ENCODE results near the gene GPR75. TPM values are rescaled to one million over a fixed set of nuclear protein-coding genes. Genes with fewer than 3 reads are reported as not detected.

Gene GPR75
- total RNA-seq, 1 donor from 2014 or later: 5.1 TPM

DNA sequence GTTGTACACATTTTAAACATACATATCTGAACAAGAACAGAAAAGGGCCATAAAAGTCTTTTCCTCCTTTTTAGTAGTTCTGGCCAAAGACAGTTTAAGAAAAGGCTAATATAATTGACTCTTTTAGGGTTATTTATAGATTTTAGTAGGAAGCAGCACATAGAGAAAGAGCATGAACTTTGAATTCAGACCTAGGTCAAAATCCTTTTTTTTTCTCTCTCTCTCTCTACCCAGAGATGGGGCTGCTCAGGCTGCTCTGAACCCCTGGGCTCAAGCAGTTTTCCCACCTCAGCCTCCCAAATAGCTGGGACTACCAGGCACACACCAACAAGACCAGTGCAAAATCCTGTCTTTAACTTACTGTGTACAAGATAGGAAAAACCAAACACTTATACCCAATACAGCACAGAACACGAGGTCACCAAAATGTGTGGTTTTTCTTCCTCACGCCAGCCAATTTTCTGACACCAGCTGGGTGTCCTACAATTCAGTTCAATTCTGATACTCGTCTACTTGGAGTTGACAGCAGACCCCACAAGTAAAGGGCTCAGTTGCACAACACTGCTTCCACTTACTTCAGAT lies 40.8 kb downstream of the GPR75 start:
- no peak for DNase-seq (ENCODE audit: low spot score)
- Mint-ChIP-seq H3K4me3 (ENCODE audit: unreplicated experiment) (no peak overlapping the region), H3K4me1 (ENCODE audit: unreplicated experiment) (no peaks in the 10 kb centered on the region), H3K27me3 (ENCODE audit: unreplicated experiment) (no peaks in the 10 kb centered on the region), H3K36me3 (ENCODE audit: low read depth, unreplicated experiment) (peaks cover 12% of the 10 kb centered on the region), H3K27ac (ENCODE audit: unreplicated experiment) (no peak overlapping the region), H3K9me3 (ENCODE audit: unreplicated experiment) (no peaks in the 10 kb centered on the region)
- TF ChIP-seq CTCF (IDR thresholded peaks at IDR 0.05; ENCODE audit: unreplicated experiment): no peak

GRCh38 chr2:53813151-53813550 lies 46.6 kb downstream of the GPR75 start:
- TF ChIP-seq CTCF (IDR thresholded peaks at IDR 0.05; ENCODE audit: unreplicated experiment): no peak
- Mint-ChIP-seq H3K27ac (ENCODE audit: unreplicated experiment) (no peak overlapping the region), H3K9me3 (ENCODE audit: unreplicated experiment) (no peaks in the 10 kb centered on the region), H3K4me1 (ENCODE audit: unreplicated experiment) (no peaks in the 10 kb centered on the region), H3K36me3 (ENCODE audit: low read depth, unreplicated experiment) (peaks cover 10% of the 10 kb centered on the region), H3K4me3 (ENCODE audit: unreplicated experiment) (no peak overlapping the region), H3K27me3 (ENCODE audit: unreplicated experiment) (no peaks in the 10 kb centered on the region)
- DNase-seq (ENCODE audit: low spot score): no peak

- no peak overlapping the region for H3K4me3 Mint-ChIP-seq (ENCODE audit: unreplicated experiment)
- H3K27ac Mint-ChIP-seq (ENCODE audit: unreplicated experiment): no peak overlapping the region
- H3K9me3 Mint-ChIP-seq (ENCODE audit: unreplicated experiment): no peaks in the 10 kb centered on the region
- peaks cover 18% of the 10 kb centered on the region for H3K36me3 Mint-ChIP-seq (ENCODE audit: low read depth, unreplicated experiment)
- DNase-seq (ENCODE audit: low spot score): no peak
- TF ChIP-seq CTCF (IDR thresholded peaks at IDR 0.05; ENCODE audit: unreplicated experiment): no peak
- no peaks in the 10 kb centered on the region for H3K4me1 Mint-ChIP-seq (ENCODE audit: unreplicated experiment)
- H3K27me3 Mint-ChIP-seq (ENCODE audit: unreplicated experiment): peaks cover 2% of the 10 kb centered on the region
These were observed 48.2 kb downstream of the GPR75 start for GRCh38 chr2:53811601-53812000.

Small RNAs within 50 kb of the gene (microRNA-seq; reads per million reads assigned to microRNA genes)
- gene MIR3682 (ENCODE audit: unreplicated experiment): 0.70 reads per million, percentile 2 among the genes with 10 or more reads in this experiment

Other genes starting within 250 kb of the GPR75 start
- 1.3 TPM for gene CHAC2, start 92.2 kb downstream of the GPR75 start, total RNA-seq (ENCODE audit: unreplicated experiment)
- gene ASB3, start 73.0 kb downstream of the GPR75 start, total RNA-seq (ENCODE audit: unreplicated experiment): 25.2 TPM
- gene ERLEC1, start 72.9 kb downstream of the GPR75 start, total RNA-seq (ENCODE audit: unreplicated experiment): 31.0 TPM
- 106 TPM for gene PSME4, start 111.0 kb upstream of the GPR75 start, total RNA-seq (ENCODE audit: unreplicated experiment)